Smooth muscle cell (in vitro differentiated cells): Measurements from ENCODE around the gene C2orf49. TPM values are rescaled to one million over a fixed set of nuclear protein-coding genes. Genes with fewer than 3 reads are reported as not detected.

Experiments used
- DNase-seq: peaks from one replicate; lab custom pipeline; 2025; ENCODE audit not compliant: unreplicated experiment; lab: John Stamatoyannopoulos, UW
- H2AFZ ChIP-seq: fragments of 200-600 bp; sonication (generic); 2 replicates; pipeline ENCODE4 v1.6.0; 2016; ENCODE audit warnings: antibody characterized with exemption, low read depth, mild to moderate bottlenecking
- H3F3A ChIP-seq: fragments of 200-600 bp; sonication (generic); 2 replicates; pipeline ENCODE4 v1.6.0; 2017; ENCODE audit warnings: antibody characterized with exemption, low read depth
- H3K27ac ChIP-seq: fragments of 200-600 bp; sonication (generic); 2 replicates; pipeline ENCODE4 v1.5.1; 2016; ENCODE audit warnings: low read depth, mild to moderate bottlenecking
- H3K27me3 ChIP-seq: fragments of 200-600 bp; sonication (generic); 2 replicates; pipeline ENCODE4 v1.6.1; 2016; ENCODE audit warnings: low read depth, mild to moderate bottlenecking
- H3K36me3 ChIP-seq: fragments of 200-600 bp; sonication (generic); 2 replicates; pipeline ENCODE4 v1.5.1; 2016; ENCODE audit warnings: low read depth
- H3K4me1 ChIP-seq: fragments of 200-600 bp; sonication (generic); 2 replicates; pipeline ENCODE4 v1.5.1; 2016; ENCODE audit warnings: low read depth
- H3K4me2 ChIP-seq: fragments of 200-600 bp; sonication (generic); 2 replicates; pipeline ENCODE4 v1.6.0; 2016; ENCODE audit warnings: mild to moderate bottlenecking
- H3K4me3 ChIP-seq: fragments of 200-600 bp; sonication (generic); 2 replicates; pipeline ENCODE4 v1.5.1; 2016; ENCODE audit warnings: mild to moderate bottlenecking
- H3K79me2 ChIP-seq: fragments of 200-600 bp; sonication (generic); 2 replicates; pipeline ENCODE4 v1.6.0; 2016; ENCODE audit warnings: low read depth, mild to moderate bottlenecking
- H3K9ac ChIP-seq: fragments of 200-600 bp; sonication (generic); 2 replicates; pipeline ENCODE4 v1.6.0; 2016; ENCODE audit warnings: low read depth
- H3K9me3 ChIP-seq: fragments of 200-600 bp; sonication (generic); replicated peaks from 2 replicates; pipeline ENCODE4 v1.5.1; 2016; ENCODE audit warnings: low read depth
- H4K20me1 ChIP-seq: fragments of 200-600 bp; sonication (generic); 2 replicates; pipeline ENCODE4 v1.6.0; 2016; ENCODE audit warnings: low read depth
- CTCF ChIP-seq: fragments of 200-600 bp; sonication (generic); IDR thresholded peaks from 2 replicates; pipeline ENCODE4 v1.5.1; 2017; ENCODE audit warnings: borderline replicate concordance, mild to moderate bottlenecking, antibody characterized with exemption; ENCODE audit not compliant: insufficient read depth, poor library complexity, severe bottlenecking
- WGBS: methylation state at CpG from one replicate; pipeline ENCODE4 v1.1.7; 2016; ENCODE audit warnings: low lambda C conversion rate; 5-methylcytosine and 5-hydroxymethylcytosine counted together
- polyA plus RNA-seq: library from polyadenylated mRNA; unstranded; fragments of >200 nt; fragmentation: Nextera tagmentation; extraction: Ambion mirVana; gene quantifications from 2 replicates; pipeline ENCODE4 v1.2.1, GENCODE V29; 2016
- total RNA-seq: library from RNA; depleted of rRNA; stranded (reverse); fragments of >200 nt; gene quantifications from 2 replicates; pipeline ENCODE4 v1.2.3, GENCODE V29; 2014

The C2orf49 gene
- total and polyA plus RNA-seq, 2 experiments from 2014 or later, result 17.9 to 37.7 TPM

GRCh38 chr2:105365206-105365605 is 27.9 kb downstream of the C2orf49 start:
- no peaks in the 10 kb centered on the region for H3K9me3 ChIP-seq
- peaks cover 62% of the 10 kb centered on the region for H4K20me1 ChIP-seq
- peaks cover 31% of the 10 kb centered on the region for H3K36me3 ChIP-seq
- no peak overlapping the region for H3K9ac ChIP-seq
- WGBS, result 91% methylated on average over 3 of the region's 3 CpGs
- no peaks in the 10 kb centered on the region for H3K27me3 ChIP-seq
- H3K27ac ChIP-seq, result no peak overlapping the region
- no peak overlapping the region for H3K4me2 ChIP-seq
- no peak for DNase-seq
- no peak overlapping the region for H3K4me3 ChIP-seq
- TF ChIP-seq CTCF, result no peak
- H3K4me1 ChIP-seq, result no peaks in the 10 kb centered on the region
- H3K79me2 ChIP-seq, result no peaks in the 10 kb centered on the region
- no peaks in the 10 kb centered on the region for H3F3A ChIP-seq
- H2AFZ ChIP-seq, result no peak overlapping the region

- no peak for TF ChIP-seq CTCF
- H4K20me1 ChIP-seq, result peaks cover 89% of the 10 kb centered on the region
- no peak overlapping the region for H3K27ac ChIP-seq
- H3K79me2 ChIP-seq, result no peaks in the 10 kb centered on the region
- DNase-seq, result no peak
- H3K4me2 ChIP-seq, result no peak overlapping the region
- H3K27me3 ChIP-seq, result no peaks in the 10 kb centered on the region
- H3F3A ChIP-seq, result peaks cover 4% of the 10 kb centered on the region
- H3K4me1 ChIP-seq, result no peaks in the 10 kb centered on the region
- no peak overlapping the region for H3K4me3 ChIP-seq
- no peaks in the 10 kb centered on the region for H3K9me3 ChIP-seq
- 91% methylated on average over 8 of the region's 8 CpGs for WGBS
- peaks cover 9% of the 10 kb centered on the region for H3K36me3 ChIP-seq
- no peak overlapping the region for H3K9ac ChIP-seq
- H2AFZ ChIP-seq, result no peak overlapping the region
These were observed 31.5 kb downstream of the C2orf49 start for GRCh38 chr2:105368759-105369408.

GRCh38 chr2:105369777-105370690 is 32.7 kb downstream of the C2orf49 start:
- WGBS, result 61% methylated on average over 30 of the region's 30 CpGs
- H3K9me3 ChIP-seq, result no peaks in the 10 kb centered on the region
- H3K4me1 ChIP-seq, result no peaks in the 10 kb centered on the region
- H3K27ac ChIP-seq, result no peak overlapping the region
- H2AFZ ChIP-seq, result no peak overlapping the region
- peak; percentile 28 for DNase-seq
- peaks cover 4% of the 10 kb centered on the region for H3F3A ChIP-seq
- H4K20me1 ChIP-seq, result peaks cover 88% of the 10 kb centered on the region
- H3K79me2 ChIP-seq, result no peaks in the 10 kb centered on the region
- H3K4me3 ChIP-seq, result no peak overlapping the region
- no peak overlapping the region for H3K4me2 ChIP-seq
- peaks cover 9% of the 10 kb centered on the region for H3K36me3 ChIP-seq
- peak; percentile 84 for TF ChIP-seq CTCF
- H3K9ac ChIP-seq, result no peak overlapping the region
- no peaks in the 10 kb centered on the region for H3K27me3 ChIP-seq
